HG03460 (cell line): ENCODE measurements around the gene FAM124B.

ENCODE experiments used
- ATAC-seq: cut with Tn5 transposase; IDR thresholded peaks from one replicate; pipeline ENCODE4 v1.9.1; 2021; ENCODE audit not compliant: unreplicated experiment

Gene FAM124B

GRCh38 chr2:224347176-224348051, 54.5 kb downstream of the FAM124B start:
- ATAC-seq: no peak

- no peak for ATAC-seq
Measured at GRCh38 chr2:224345492-224345891, 56.4 kb downstream of the FAM124B start.

DNA sequence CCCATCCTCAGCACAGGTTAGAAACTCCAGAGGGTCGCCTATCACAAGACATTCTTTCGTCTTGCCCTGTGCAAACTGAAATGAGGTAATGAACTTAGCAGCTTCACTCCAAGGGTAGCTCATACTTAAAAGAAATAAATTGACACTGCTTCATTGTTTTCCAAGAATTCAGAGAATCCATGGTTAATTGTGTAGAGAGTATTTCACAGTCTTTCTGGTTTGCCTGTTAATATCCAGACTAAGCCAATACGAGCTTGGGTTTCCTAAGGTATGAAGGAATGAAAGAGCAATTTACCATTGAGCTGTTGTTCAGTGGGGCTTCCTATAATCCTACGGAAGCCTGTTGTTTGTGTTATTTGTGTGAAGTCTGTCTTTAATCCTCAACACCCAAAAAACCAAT, 58.7 kb downstream of the FAM124B start:
- ATAC-seq: no peak

GRCh38 chr2:224335991-224336390, 65.9 kb downstream of the FAM124B start:
- no peak for ATAC-seq

- ATAC-seq: no peak
Measured at GRCh38 chr2:224334726-224335125, 67.2 kb downstream of the FAM124B start.

DNA sequence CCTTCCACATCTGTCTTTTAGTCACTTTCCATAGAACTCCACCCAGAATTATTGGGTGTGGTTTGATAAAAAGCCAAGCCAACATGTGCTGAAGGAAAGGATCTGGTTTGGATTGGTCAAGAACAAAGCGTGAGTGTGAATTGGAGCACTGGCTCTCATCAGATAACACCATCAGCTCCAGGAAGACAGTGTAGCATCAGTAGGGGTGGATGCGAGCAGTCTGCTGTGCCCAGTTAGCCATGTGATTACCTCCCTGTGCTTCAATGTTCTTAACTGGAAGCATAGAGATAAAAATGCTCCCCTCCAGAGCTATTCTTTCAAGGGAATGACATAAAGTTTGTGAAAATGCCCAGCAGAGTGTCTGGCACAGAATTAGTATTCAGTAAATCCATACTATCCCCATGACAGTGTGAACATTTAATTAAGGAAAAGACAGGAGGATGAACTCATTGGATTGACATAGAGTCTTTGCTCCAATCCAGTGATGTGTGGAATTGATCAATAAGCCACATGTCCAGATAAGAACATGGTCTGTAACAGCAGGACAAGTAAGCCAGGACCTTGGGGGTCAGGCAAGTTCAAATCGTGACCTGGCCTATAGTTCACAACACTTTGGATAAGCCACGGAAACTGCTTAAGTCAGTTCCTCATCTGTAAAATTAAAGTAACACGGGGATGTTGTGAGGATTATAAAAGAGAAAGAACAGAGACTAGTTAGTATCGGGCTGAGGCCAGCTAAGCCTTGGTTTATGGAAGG, 68.0 kb downstream of the FAM124B start:
- no peak for ATAC-seq

DNA sequence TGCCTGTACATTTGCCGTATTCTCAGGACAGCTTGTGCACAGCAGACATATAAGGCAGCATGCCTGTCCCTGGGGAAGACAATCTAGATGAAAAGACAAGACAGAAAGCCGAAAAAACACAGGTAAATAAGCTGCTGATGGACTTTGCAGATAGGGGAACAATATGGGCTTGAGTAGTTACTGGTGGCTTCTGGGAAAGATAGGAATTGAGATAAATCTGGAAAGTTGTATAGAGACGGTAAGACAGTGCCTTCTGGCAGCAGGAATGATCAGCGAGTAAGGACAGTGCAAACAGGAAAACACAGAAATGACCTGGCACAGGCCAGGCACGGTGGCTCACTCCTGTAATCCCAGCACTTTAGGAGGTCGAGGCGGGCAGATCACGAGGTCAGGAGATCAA, 70.2 kb downstream of the FAM124B start:
- ATAC-seq: no peak

GRCh38 chr2:224328798-224329197, 73.1 kb downstream of the FAM124B start:
- ATAC-seq: no peak
